H54 (cell line): ENCODE results near the gene COL4A4.

Experiments used
- DNase-seq: peaks from one replicate; pipeline ENCODE4 v3.0.0; 2011; ENCODE audit warnings: low spot score, mixed read lengths; ENCODE audit not compliant: insufficient read length
- FAIRE-seq: peaks from 3 replicates; lab custom pipeline; 2011; peaks lifted over from hg19 to GRCh38; lab: Jason Lieb, UNC
- POLR2A ChIP-seq: IDR thresholded peaks from 2 replicates; pipeline ENCODE4 v1.6.1; 2011; ENCODE audit warnings: low read depth, mild to moderate bottlenecking, low read length

The COL4A4 gene

GRCh38 chr2:227163998-227164762 is at the start of gene COL4A4, which contains the start of gene COL4A3:
COL4A4 (minus strand) TSS chr2:227164205; CDS start chr2:227147483, 16,722 bp downstream.
COL4A3 (plus strand) TSS chr2:227164624; CDS start chr2:227164727, 103 bp downstream.
- no peak for TF ChIP-seq POLR2A
- DNase-seq (peak; percentile 24), FAIRE-seq (no peak)

GRCh38 chr2:227207573-227207972 is 43.6 kb upstream of the COL4A4 start:
- DNase-seq (no peak), FAIRE-seq (no peak)

DNA sequence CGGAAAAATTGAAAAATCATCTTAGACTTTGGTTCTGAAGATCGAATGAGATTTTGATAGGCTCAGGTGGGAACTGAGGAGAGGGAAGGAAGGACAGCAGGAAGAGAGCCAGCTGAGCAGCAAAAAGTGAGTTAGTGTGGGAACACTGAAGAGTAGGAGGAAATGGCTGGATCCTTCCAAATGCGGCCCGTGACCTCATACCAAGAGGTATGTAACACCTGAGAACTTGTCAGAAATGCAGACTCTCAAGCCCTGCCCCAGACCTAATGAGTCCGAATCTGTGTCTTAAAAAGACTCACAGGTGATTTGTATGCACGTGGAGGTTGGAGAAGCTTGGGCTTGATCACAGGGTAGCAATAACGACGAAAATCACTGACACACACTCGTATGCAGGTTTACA is 42.4 kb upstream of the COL4A4 start:
- FAIRE-seq = no peak
- no peak for TF ChIP-seq POLR2A
- DNase-seq = no peak

More at GRCh38 chr2:227207573-227207972, 43.6 kb upstream of the COL4A4 start:
- no peak for TF ChIP-seq POLR2A

DNA sequence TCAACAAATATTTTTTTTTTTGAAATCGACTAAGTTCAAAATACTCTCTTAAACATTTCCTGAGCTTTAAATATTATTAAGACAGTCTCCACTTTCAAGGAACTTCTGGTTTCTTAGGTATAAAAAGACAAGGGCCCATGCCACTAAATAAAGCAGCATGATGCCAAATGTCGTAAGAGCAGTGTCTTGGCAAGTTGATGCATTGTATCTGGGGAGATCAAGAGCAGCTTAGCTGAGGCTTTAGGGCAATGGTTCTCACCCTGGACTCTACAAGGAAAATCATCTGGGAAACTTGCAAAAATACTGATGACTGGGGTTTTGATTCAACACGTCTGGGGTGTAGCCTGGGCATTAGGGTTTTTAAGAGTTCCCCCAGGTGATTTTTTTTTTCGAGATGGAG is 41.7 kb upstream of the COL4A4 start:
- TF ChIP-seq POLR2A = no peak
- DNase-seq = no peak
- FAIRE-seq = no peak

- no peak for TF ChIP-seq POLR2A
- no peak for FAIRE-seq
- DNase-seq = no peak
These were observed 40.4 kb upstream of the COL4A4 start for GRCh38 chr2:227204452-227204851.

- FAIRE-seq = no peak
- no peak for DNase-seq
- no peak for TF ChIP-seq POLR2A
These were observed 37.8 kb upstream of the COL4A4 start for GRCh38 chr2:227201771-227202170.

- FAIRE-seq = no peak
- no peak for TF ChIP-seq POLR2A
- DNase-seq = no peak
These were observed 34.9 kb upstream of the COL4A4 start for GRCh38 chr2:227198866-227199265.

DNA sequence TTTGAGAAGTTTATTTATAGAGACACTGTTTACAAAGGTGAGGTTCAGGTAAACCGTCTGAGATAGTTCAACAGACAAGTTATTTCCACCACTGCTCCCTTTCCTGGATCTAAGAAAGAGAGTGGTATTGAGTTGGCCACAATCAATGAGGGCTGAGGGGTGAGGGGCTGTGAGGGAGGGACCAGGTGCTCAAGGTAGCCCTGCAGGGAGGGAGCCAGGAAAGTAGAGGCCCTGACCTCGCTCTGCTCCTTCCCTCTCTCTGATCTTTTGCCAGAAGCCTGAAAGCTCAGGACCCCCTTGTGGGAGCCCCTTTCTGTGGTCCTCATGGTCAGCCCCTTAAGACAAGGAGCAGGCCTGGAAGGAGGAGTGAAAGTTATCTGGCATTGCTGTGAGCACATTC is 30.2 kb upstream of the COL4A4 start:
- TF ChIP-seq POLR2A = no peak
- DNase-seq = no peak

GRCh38 chr2:227192491-227192890 is 28.5 kb upstream of the COL4A4 start:
- FAIRE-seq (no peak), DNase-seq (no peak)
- no peak for TF ChIP-seq POLR2A

More for the DNA sequence above, 30.2 kb upstream of the COL4A4 start:
- no peak for FAIRE-seq

- no peak for TF ChIP-seq POLR2A
- no peak for FAIRE-seq
- no peak for DNase-seq
These were observed 27.4 kb upstream of the COL4A4 start for GRCh38 chr2:227191367-227191766.

DNA sequence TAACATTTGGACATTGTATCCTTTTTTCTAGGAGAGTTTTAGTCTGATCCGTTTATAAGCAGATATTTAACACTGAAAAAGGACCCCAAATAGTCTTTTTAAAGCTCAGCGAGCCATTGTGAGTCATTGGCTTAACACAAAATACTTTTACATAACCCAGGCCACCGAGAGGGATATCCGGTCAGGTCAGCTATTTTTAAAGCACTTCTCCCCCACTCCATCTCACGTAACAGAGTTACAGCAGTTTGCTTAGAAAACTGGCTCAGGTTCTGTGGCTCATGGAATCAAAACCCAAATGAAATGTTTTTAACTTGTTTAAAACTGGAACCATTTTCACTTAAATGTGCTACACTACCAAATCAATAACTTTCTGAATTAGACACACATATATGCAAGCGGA is 24.3 kb upstream of the COL4A4 start:
- DNase-seq (no peak), FAIRE-seq (no peak)
- TF ChIP-seq POLR2A = no peak

- no peak for FAIRE-seq
- TF ChIP-seq POLR2A = no peak
- no peak for DNase-seq
These were observed 22.7 kb upstream of the COL4A4 start for GRCh38 chr2:227186751-227187150.

GRCh38 chr2:227185615-227186232 is 21.7 kb upstream of the COL4A4 start:
- DNase-seq = no peak
- TF ChIP-seq POLR2A = no peak
- no peak for FAIRE-seq

GRCh38 chr2:227183657-227184367 is 19.8 kb upstream of the COL4A4 start:
- no peak for FAIRE-seq
- DNase-seq = no peak

More at GRCh38 chr2:227183657-227184367, 19.8 kb upstream of the COL4A4 start:
- TF ChIP-seq POLR2A = no peak
